GM10266 (cell line): ENCODE results near the gene FES.

ENCODE experiments used
- DNase-seq: peaks from one replicate; pipeline ENCODE4 v3.0.0; 2012; ENCODE audit errors: extremely low spot score
- CTCF ChIP-seq: IDR thresholded peaks from 2 replicates; pipeline ENCODE4 v1.5.1; 2012; ENCODE audit warnings: mild to moderate bottlenecking, low read depth; ENCODE audit not compliant: control insufficient read depth, insufficient read depth; ENCODE audit errors: missing control alignments

Gene FES

DNA sequence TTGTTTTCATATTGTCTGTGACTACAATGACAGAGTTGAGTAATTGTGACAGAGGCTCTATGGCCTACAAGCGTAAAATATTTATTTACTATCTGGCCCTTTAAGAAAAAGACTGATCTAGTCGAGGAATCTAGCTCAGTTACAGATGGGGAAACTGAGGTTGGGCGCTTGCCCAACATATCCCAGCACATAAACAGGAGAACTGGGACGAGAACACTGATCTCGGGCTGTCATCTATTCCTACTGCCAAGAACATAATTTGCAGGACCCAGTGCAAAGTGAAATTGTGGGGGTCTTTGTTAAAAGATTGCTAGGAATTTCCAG, 1.9 kb downstream of the FES start:
- no peak for DNase-seq

GRCh38 chr15:90887037-90887481, 2.8 kb downstream of the FES start:
- no peak for TF ChIP-seq CTCF
- DNase-seq = no peak

More for the DNA sequence above, 1.9 kb downstream of the FES start:
- no peak for TF ChIP-seq CTCF

DNA sequence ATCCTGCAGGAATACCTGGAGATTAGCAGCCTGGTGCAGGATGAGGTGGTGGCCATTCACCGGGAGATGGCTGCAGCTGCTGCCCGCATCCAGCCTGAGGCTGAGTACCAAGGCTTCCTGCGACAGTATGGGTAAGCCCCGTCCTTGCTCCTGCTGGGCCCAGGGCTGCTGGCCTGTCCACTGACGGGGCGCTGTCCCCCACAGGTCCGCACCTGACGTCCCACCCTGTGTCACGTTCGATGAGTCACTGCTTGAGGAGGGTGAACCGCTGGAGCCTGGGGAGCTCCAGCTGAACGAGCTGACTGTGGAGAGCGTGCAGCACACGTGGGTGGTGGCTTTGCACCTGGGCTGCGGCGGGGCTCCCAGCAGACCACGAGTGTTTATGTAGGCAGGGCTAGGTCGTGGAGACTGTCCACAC, 5.0 kb downstream of the FES start:
- TF ChIP-seq CTCF = no peak
- no peak for DNase-seq

GRCh38 chr15:90889736-90890456, 5.6 kb downstream of the FES start:
- no peak for TF ChIP-seq CTCF
- no peak for DNase-seq

- DNase-seq = no peak
- TF ChIP-seq CTCF = no peak
These were observed 6.5 kb downstream of the FES start for GRCh38 chr15:90890839-90891238.

- no peak for DNase-seq
- TF ChIP-seq CTCF = no peak
These were observed 7.1 kb downstream of the FES start for GRCh38 chr15:90891346-90891949.

DNA sequence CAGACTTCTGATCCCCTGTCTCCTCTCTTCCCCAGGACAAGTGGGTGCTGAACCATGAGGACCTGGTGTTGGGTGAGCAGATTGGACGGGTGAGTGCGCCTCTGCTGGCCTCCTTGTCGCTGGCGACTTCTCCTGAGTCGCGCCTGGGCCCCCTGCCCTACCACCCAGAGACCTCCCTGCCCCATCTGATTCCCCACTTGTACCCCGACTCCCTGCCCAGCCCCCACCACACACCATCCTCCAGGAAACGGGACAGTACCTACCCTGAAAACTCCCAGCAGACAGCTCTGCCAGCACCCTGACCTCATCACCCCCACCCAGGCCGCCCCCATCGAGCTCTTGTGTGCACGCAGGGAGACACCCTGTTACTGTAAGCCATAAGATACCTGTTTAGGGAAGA, 7.7 kb downstream of the FES start:
- no peak for DNase-seq
- TF ChIP-seq CTCF = no peak
